B cell (primary cell): Measurements from ENCODE around the gene RIT1. TPM values are rescaled to one million over a fixed set of nuclear protein-coding genes. Genes with fewer than 3 reads are reported as not detected.
A peak's percentile ranks its signal among the peaks of the same experiment; 100 is the strongest.

ENCODE experiments used
- ATAC-seq: fragments of 200-7000 bp; cut with Tn5 transposase; one replicate; pipeline ENCODE4 v1.10.0; 2021; ENCODE audit warnings: low read depth, mild to moderate bottlenecking, moderate number of reproducible peaks, moderate library complexity
- CTCF ChIA-PET: fragments of 350-600 bp; sonication (Branson Sonifier 250); formaldehyde crosslinking; loops from one replicate; lab custom pipeline; 2021; ENCODE audit warnings: antibody characterized with exemption, inconsistent platforms; lab: Charles Lee
- POLR2A ChIA-PET: fragments of 350-600 bp; sonication (Branson Sonifier 250); formaldehyde crosslinking; loops from one replicate; lab custom pipeline; 2021; ENCODE audit warnings: antibody characterized with exemption; lab: Charles Lee
- DNase-seq: peaks from one replicate; pipeline ENCODE4 v3.0.0; 2013
- H2AFZ ChIP-seq: 2 replicates; pipeline ENCODE4 v1.6.1; 2012; ENCODE audit warnings: mild to moderate bottlenecking, low read depth, low read length; ENCODE audit not compliant: insufficient read depth, poor library complexity, severe bottlenecking
- H3K27ac ChIP-seq, 2 donors: 1 replicate in 1 of 2; 2 replicates in 1 of 2; pipeline ENCODE4 v1.5.1; 2012 to 2013; ENCODE audit warnings: low read length in 2 of 2, mild to moderate bottlenecking in 2 of 2, moderate library complexity in 1 of 2
- H3K27me3 ChIP-seq, 4 experiments: fragments of 200-600 bp in 1 of 4; sonication (generic) in 1 of 4; replicated peaks in 1 of 4; 1 replicate in 2 of 4; 2 replicates in 2 of 4; pipeline versions ENCODE4 v1.6.1 to v1.7.0; 2013 to 2016; ENCODE audit warnings: low read length in 3 of 4, mild to moderate bottlenecking in 2 of 4, mixed read lengths in 1 of 4, moderate library complexity in 1 of 4; ENCODE audit not compliant: insufficient read depth in 4 of 4, control insufficient read depth in 3 of 4; ENCODE audit errors: control extremely low read depth in 1 of 4
- H3K36me3 ChIP-seq, 2 experiments: replicated peaks in 1 of 2; 1 replicate in 1 of 2; 2 replicates in 1 of 2; pipeline versions ENCODE4 v1.6.1 to v1.7.1; 2013; ENCODE audit warnings: low read length in 1 of 2; ENCODE audit not compliant: insufficient read depth in 2 of 2, control insufficient read depth in 1 of 2; ENCODE audit errors: control extremely low read depth in 1 of 2, extremely low read depth in 1 of 2
- H3K4me1 ChIP-seq, 2 donors: fragments of 200-600 bp in 1 of 2; sonication (generic) in 1 of 2; 1 replicate in 1 of 2; 2 replicates in 1 of 2; pipeline versions ENCODE4 v1.5.1 to v1.6.1; 2013 to 2017; ENCODE audit warnings: low read length in 2 of 2; ENCODE audit not compliant: control insufficient read depth in 2 of 2, insufficient read depth in 2 of 2
- H3K4me2 ChIP-seq: replicated peaks from 2 replicates; pipeline ENCODE3; 2012; ENCODE audit warnings: mild to moderate bottlenecking, low read depth, low read length; ENCODE audit not compliant: poor library complexity, severe bottlenecking
- H3K4me3 ChIP-seq, 5 experiments: fragments of 200-600 bp in 1 of 5; sonication (generic) in 1 of 5; 1 replicate in 3 of 5; 2 replicates in 2 of 5; pipeline versions ENCODE4 v1.5.1 to v1.7.0; 2011 to 2016; ENCODE audit warnings: low read length in 4 of 5, mild to moderate bottlenecking in 4 of 5, low read depth in 2 of 5, control low read depth in 1 of 5, moderate library complexity in 1 of 5; ENCODE audit not compliant: insufficient read depth in 1 of 5; ENCODE audit errors: control extremely low read depth in 1 of 5, extremely low read depth in 1 of 5
- H3K79me2 ChIP-seq: fragments of 200-600 bp; sonication (generic); one replicate; pipeline ENCODE4 v1.6.0; 2016; ENCODE audit warnings: low read length; ENCODE audit not compliant: control insufficient read depth, insufficient read depth
- H3K9ac ChIP-seq: fragments of 200-600 bp; sonication (generic); 2 replicates; pipeline ENCODE4 v1.6.1; 2017; ENCODE audit warnings: mild to moderate bottlenecking, low read length, moderate library complexity
- H3K9me3 ChIP-seq, 3 donors: one replicate each; pipeline versions ENCODE4 v1.6.1 to v1.7.1; 2013; ENCODE audit warnings: low read length in 2 of 3; ENCODE audit not compliant: control insufficient read depth in 2 of 3, insufficient read depth in 1 of 3; ENCODE audit errors: control extremely low read depth in 1 of 3
- H4K20me1 ChIP-seq: 2 replicates; pipeline ENCODE4 v1.6.0; 2012; ENCODE audit warnings: mild to moderate bottlenecking, low read length; ENCODE audit not compliant: insufficient read depth, control insufficient read depth, poor library complexity, severe bottlenecking
- H3K27ac Mint-ChIP-seq: one replicate; pipeline ENCODE4 v1.8.0; 2021; ENCODE audit warnings: mixed read lengths
- H3K27me3 Mint-ChIP-seq: one replicate; pipeline ENCODE4 v1.8.0; 2021; ENCODE audit warnings: mixed read lengths
- H3K4me1 Mint-ChIP-seq: one replicate; pipeline ENCODE4 v1.8.0; 2021; ENCODE audit warnings: mixed read lengths
- H3K4me3 Mint-ChIP-seq: one replicate; pipeline ENCODE4 v1.8.0; 2021; ENCODE audit warnings: mixed read lengths
- H3K9me3 Mint-ChIP-seq: one replicate; pipeline ENCODE4 v1.8.0; 2022; ENCODE audit warnings: mixed read lengths; ENCODE audit not compliant: insufficient read depth
- CTCF ChIP-seq: fragments of 200-600 bp; IDR thresholded peaks from one replicate; pipeline ENCODE4 v1.8.0; 2022; ENCODE audit warnings: antibody characterized with exemption, mild to moderate bottlenecking
- EZH2 ChIP-seq: IDR thresholded peaks from 2 replicates; pipeline ENCODE4 v1.6.1; 2012; ENCODE audit warnings: borderline replicate concordance, low read depth, mild to moderate bottlenecking, moderate library complexity, low read length; ENCODE audit not compliant: insufficient read depth, poor library complexity, severe bottlenecking
- WGBS: methylation state at CpG from one replicate; pipeline ENCODE4 v1.1.5; 2013; ENCODE audit warnings: missing lambda C conversion rate; ENCODE audit not compliant: insufficient coverage; 5-methylcytosine and 5-hydroxymethylcytosine counted together
- intact Hi-C: fragments of 100-400 bp; cut with micrococcal nuclease; formaldehyde crosslinking; loops from one replicate; pipeline ENCODE4 v1.10.0; 2022
- polyA plus RNA-seq: library from polyadenylated mRNA; depleted of rRNA; stranded (reverse); fragments of >200 nt; gene quantifications from 2 replicates; pipeline ENCODE4 v1.2.3, GENCODE V29; 2012
- total RNA-seq, 2 donors: library from RNA; stranded (reverse); fragments of 120-200 nt in 1 of 2; gene quantifications; 1 replicate in 1 of 2; 2 replicates in 1 of 2; pipeline versions ENCODE4 v1.2.3 to v1.2.4, GENCODE V29; 2013 to 2022

Gene RIT1
- total and polyA plus RNA-seq, 2 donors (not counting 1 experiment from before 2014, with no cell fraction given) = 14.2 to 45.7 TPM

- H3K27ac ChIP-seq = peak overlapping the region in 1 of 2 donors; percentile 89
- H3K4me1 Mint-ChIP-seq = peaks cover 45% of the 10 kb centered on the region
- no peaks in the 10 kb centered on the region for H3K27me3 ChIP-seq
- intact Hi-C loops = no loop called here
- TF ChIP-seq EZH2 = no peak
- H3K79me2 ChIP-seq = peaks cover 22% of the 10 kb centered on the region
- H3K27me3 Mint-ChIP-seq = no peaks in the 10 kb centered on the region
- H3K4me3 ChIP-seq = no peak overlapping the region
- H3K4me1 ChIP-seq = peaks cover 47 to 50% of the 10 kb centered on the region in 2 donors
- no peaks in the 10 kb centered on the region for H3K9me3 Mint-ChIP-seq
- no peak overlapping the region for H2AFZ ChIP-seq
- DNase-seq (no peak), ATAC-seq (no peak)
- H3K36me3 ChIP-seq = peaks cover 0 to 58% of the 10 kb centered on the region in 2 experiments
- no peak overlapping the region for H3K4me3 Mint-ChIP-seq
- H3K9ac ChIP-seq = no peak overlapping the region
- H3K4me2 ChIP-seq = no peak overlapping the region
- no peaks in the 10 kb centered on the region for H3K9me3 ChIP-seq
- peak overlapping the region; percentile 92 for H3K27ac Mint-ChIP-seq
- 100% methylated on average over 1 of the region's 8 CpGs for WGBS
- ChIA-PET CTCF (interaction anchor here (1.0 to 1.8 kb wide), 6 partner anchors 9 to 42 kb away, joined by 3 to 8 read pairs (median 4); partner anchors contain the start of gene ARHGEF2), POLR2A (interaction anchor here (0.6 to 1.0 kb wide), 3 partner anchors 12 to 22 kb away, joined by 3 to 4 read pairs (median 4); no protein-coding TSS in a partner anchor)
- peaks cover 28% of the 10 kb centered on the region for H4K20me1 ChIP-seq
These were observed 36.6 kb upstream of the RIT1 start for GRCh38 chr1:155947741-155948140.

GRCh38 chr1:155947292-155947691 is 36.1 kb upstream of the RIT1 start:
- no peaks in the 10 kb centered on the region for H3K27me3 Mint-ChIP-seq
- H3K4me2 ChIP-seq = peak overlapping the region; percentile 83
- H3K27me3 ChIP-seq = no peaks in the 10 kb centered on the region
- H3K27ac Mint-ChIP-seq = peak overlapping the region; percentile 92
- DNase-seq (no peak), ATAC-seq (no peak)
- no peak overlapping the region for H3K9ac ChIP-seq
- no peak for TF ChIP-seq CTCF
- TF ChIP-seq EZH2 = no peak
- intact Hi-C loops = no loop called here
- peaks cover 51 to 54% of the 10 kb centered on the region in 2 donors for H3K4me1 ChIP-seq
- peak overlapping the region; percentile 76 to 89 for H3K27ac ChIP-seq
- H3K4me1 Mint-ChIP-seq = peaks cover 50% of the 10 kb centered on the region
- peak overlapping the region; percentile 9 for H3K4me3 Mint-ChIP-seq
- peaks cover 17% of the 10 kb centered on the region for H3K79me2 ChIP-seq
- WGBS = 69% methylated on average over 3 of the region's 4 CpGs
- ChIA-PET POLR2A (interaction anchor here (0.6 to 1.0 kb wide), 3 partner anchors 13 to 23 kb away, joined by 3 to 4 read pairs (median 4); no protein-coding TSS in a partner anchor), CTCF (interaction anchor here (1.1 to 1.8 kb wide), 4 partner anchors 8 to 42 kb away, joined by 3 to 8 read pairs (median 5); no protein-coding TSS in a partner anchor)
- H2AFZ ChIP-seq = no peak overlapping the region
- H4K20me1 ChIP-seq = peaks cover 23% of the 10 kb centered on the region
- H3K36me3 ChIP-seq = peaks cover 0 to 53% of the 10 kb centered on the region in 2 experiments
- no peak overlapping the region for H3K4me3 ChIP-seq
- H3K9me3 ChIP-seq = no peaks in the 10 kb centered on the region
- no peaks in the 10 kb centered on the region for H3K9me3 Mint-ChIP-seq
